GM19043 (cell line): ENCODE results near the gene OR4F15.
"Not testable (repeated sequence)": the region's sequence is repeated elsewhere in the genome, so short reads cannot be mapped to it uniquely, and the experiment has no call there.

Source experiments
- ATAC-seq: cut with Tn5 transposase; IDR thresholded peaks from one replicate; pipeline ENCODE4 v1.9.1; 2021; ENCODE audit warnings: low read depth; ENCODE audit not compliant: unreplicated experiment

The OR4F15 gene

GRCh38 chr15:101811902-101812301, at the start of gene OR4F15:
TSS of gene OR4F15 (plus strand) at chr15:101812202. CDS start at chr15:101818187, 5,985 bp downstream.
- ATAC-seq: no peak

GRCh38 chr15:101764669-101765339, 47.2 kb upstream of the OR4F15 start:
- not testable (repeated sequence) for ATAC-seq

DNA sequence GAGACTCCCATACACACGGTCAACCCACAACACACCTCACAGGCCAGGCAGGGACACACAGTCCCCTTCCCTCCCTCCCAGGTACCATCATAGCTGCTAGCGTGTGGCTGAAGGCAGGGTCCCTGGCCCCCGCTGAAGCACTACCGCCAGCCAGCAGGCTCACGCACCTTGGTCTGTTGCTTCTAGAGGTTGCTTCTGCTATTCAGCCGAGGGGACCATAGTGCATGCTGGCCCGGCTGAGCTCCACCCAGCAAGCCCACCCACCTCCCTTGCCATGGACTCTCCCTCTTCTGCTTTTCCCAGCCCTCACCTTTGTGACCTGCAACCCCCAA, 46.7 kb upstream of the OR4F15 start:
- not testable (repeated sequence) for ATAC-seq

DNA sequence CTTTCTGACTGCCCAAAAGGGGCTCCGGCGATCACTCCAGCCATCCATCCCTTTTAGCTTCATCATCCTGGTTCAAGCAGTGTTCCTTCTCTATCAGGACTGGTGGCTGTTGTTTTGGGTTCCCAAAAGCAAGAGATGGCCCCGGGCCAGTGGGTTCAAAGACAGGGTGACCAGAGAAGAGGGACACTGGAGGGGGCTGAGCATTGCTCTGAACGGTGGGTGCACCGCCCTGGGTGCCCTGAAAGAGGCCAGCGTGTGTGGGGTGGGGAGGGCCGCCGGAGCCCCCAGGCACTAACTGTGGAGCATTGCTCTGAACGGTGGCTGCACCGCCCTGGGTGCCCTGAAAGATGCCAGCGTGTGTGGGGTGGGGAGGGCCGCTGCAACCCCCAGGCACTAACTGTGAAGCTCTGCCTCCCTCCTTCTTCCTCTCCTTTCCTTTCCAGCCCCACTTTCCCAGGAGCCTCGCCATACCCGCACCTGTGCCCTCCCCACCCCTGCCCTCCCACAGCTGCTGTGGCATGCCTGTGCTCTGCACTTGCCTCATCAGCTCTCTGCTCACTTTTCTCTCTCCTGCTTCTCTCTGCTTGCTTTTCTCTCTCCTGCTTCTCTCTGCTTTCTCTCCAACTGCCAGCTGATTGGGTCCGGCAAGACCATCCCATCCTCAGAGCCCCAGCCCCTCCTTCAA, 46.1 kb upstream of the OR4F15 start:
- ATAC-seq: no peak

DNA sequence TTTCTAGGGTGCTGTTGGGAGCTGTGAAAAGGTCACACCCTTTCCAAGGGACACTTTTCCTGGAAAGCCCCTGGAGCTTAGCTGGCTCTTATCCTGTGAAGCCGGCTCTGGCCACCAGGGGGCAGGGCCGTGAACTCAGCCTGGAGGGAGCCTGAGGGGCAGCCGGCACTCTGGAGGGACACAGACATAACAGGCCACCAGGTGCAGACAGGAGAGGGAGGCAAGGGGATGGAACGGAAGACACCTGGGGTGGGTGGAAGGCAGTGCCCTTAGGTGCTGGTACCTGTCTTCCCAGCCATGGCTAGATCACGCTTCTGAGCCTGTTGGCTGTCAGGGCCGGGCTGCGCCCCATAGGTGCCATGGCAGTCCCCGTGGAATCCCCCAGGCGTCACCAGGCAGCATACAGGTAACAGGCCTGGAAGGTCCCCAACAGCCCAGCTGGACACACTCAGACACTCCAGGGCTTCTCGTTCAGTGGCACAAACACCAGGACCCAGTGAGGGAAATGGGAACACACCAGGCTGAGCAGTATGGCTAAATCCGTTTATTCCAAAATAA, 44.8 kb upstream of the OR4F15 start:
- ATAC-seq: not testable (repeated sequence)

- ATAC-seq: no peak
Measured at GRCh38 chr15:101772921-101773320, 39.1 kb upstream of the OR4F15 start.

- ATAC-seq: no peak
Measured at GRCh38 chr15:101773496-101774100, 38.4 kb upstream of the OR4F15 start.

DNA sequence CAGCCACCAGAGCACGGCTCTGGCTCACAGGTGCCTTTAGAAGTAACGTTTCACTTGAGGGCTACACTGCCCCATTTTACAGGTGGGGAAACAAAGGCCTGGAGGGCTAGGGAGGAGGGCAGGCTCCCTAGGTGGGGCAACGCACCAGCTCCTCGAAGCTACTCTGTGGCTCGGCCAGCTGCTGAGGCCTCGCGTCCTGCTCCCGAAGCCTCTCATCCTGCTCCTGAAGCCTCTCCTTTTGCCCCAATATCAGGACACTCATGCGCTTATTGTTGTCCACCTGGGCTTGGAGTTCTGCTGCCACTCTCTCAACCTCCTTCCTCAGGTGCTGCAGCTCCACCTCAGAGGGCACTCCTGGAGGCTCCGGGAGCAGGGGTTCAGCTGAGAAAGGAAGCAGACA, 36.9 kb upstream of the OR4F15 start:
- no peak for ATAC-seq

- not testable (repeated sequence) for ATAC-seq
Measured at GRCh38 chr15:101778576-101778975, 33.4 kb upstream of the OR4F15 start.

- not testable (repeated sequence) for ATAC-seq
Measured at GRCh38 chr15:101780225-101780624, 31.8 kb upstream of the OR4F15 start.

DNA sequence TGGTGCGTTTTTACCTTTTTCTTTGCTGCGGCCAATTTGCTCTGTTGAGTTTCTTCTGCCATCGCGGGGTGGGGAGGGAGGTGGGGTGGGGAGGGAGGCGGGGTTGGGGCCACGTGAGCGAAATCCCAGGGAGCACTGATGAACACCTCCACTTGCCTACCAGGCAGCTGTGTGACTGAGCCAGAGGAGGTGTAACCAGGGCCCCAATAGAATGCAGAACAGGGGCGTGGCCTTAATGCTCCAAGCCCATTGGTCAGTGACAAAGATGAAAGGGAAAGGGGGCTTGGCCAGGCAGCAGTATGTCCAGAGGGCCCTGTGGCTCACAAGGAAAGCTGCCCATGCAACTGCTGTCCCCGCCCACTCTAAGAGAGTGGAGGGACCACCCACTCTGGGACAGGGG, 30.1 kb upstream of the OR4F15 start:
- ATAC-seq: no peak

- no peak for ATAC-seq
Measured at GRCh38 chr15:101784644-101785043, 27.4 kb upstream of the OR4F15 start.

GRCh38 chr15:101786422-101786821, 25.6 kb upstream of the OR4F15 start:
- ATAC-seq: not testable (repeated sequence)

DNA sequence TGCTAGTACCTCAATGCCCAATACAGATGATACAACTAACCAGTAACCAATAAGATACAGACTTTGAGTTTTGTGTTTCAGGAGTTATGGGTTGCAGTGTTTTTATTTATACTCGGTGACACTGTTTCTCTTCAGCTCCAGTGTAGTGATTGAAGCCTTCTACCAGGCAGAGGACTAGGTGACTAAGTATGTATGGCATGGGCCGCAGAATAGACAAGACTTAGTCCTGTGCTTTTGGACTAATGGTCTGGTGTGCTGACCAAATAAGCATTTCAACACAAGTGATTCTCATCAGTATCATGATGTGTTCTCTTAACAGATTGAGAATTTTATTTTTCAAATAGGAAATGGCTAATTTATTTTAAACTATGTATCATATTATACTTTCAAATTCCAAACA, 24.0 kb upstream of the OR4F15 start:
- ATAC-seq: not testable (repeated sequence)

DNA sequence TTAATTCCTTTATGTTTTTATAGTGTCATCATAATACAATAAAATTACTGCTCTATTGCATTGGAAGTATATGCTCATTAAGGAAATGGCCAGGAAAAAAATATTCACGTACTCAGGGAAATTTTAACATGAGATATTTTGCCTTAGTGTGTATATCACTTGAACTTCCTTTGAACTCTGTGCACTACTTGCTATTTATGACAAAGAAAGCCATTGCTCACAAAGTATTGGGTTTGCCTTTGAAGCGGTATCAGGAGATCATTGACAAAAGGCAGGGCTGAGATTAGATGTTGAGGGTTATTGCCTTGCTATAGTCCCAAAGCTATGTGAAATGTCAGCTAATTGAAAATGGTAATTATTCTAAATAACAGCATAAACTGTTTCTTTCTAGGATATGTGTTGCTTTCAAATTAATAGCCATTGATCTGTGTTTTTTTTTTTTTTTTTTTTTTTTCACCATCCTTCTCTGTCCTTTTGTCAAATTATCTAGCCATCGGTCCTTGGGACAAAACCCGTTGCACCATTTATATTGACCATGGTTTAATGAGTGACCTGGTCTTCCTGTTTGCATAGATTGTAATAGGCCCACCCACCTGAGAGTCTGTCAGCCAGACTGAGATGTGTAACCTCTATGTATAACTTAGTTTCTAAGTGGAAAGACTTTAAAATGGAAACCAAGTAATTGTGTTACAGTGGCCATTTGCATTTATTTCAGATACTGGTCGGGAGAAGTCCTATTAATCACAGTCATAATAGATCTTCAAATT, 23.3 kb upstream of the OR4F15 start:
- not testable (repeated sequence) for ATAC-seq

DNA sequence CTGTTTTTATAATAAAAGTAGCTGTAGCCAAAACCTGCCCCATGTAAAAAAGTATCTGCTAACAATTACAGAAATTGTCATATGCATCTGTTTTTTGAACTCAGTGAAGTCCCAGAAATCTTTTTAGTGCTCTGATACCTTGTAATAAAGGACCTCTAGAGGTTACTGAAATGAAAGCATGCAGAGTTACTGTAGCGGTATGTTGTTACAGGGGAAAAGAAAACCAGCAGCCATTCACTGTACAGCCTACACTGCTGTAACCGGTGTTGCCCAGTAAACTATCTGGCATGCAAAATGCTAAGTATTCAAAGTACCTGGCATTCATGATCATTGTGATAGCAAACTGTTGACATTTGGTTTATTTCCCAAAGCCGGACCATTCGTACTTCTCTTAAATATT, 21.3 kb upstream of the OR4F15 start:
- not testable (repeated sequence) for ATAC-seq

GRCh38 chr15:101793981-101794380, 18.0 kb upstream of the OR4F15 start:
- ATAC-seq: not testable (repeated sequence)

GRCh38 chr15:101795455-101795854, 16.5 kb upstream of the OR4F15 start:
- ATAC-seq: no peak

GRCh38 chr15:101799665-101800064, 12.3 kb upstream of the OR4F15 start:
- no peak for ATAC-seq

DNA sequence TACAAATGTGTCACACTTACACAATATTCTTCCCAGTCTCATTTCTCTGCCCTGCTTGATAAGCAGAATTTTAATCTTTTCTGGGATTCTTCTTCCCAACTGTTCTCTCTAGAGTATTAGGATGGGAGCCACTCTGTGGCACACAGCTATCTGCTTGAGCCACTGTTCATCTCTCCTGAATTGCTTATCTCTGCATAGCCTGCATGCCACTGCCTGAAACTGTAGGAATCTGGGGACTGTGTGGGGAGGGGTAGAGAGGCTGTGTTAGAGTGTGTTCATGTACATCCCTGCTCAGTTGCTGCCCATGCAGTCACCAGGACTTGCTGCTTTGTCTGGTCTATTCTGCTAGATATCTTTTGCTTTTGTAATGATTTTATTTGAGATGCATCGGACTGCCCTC, 11.0 kb upstream of the OR4F15 start:
- no peak for ATAC-seq

DNA sequence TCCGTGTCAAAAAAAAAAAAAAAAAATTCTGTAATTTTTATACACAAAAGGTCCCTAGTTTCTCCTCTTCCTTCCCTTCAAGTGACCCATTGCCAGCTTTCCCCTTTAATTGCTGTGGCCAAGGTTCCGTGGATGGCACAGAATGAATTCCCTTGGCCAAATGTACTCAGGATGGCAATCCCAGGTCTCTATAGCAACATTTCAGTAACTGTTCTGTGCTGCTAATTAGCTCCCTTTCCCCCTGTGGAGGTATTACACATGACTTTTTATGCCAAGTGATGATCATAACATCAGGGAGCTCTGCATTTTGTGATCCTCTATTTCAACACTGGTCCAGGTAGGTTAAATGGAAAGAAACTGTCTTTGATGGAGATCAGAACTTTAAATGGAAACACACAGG, 8.8 kb upstream of the OR4F15 start, which contains the start of gene OR4F6:
OR4F6 (plus strand) TSS at position 301 of the 400 bp plus-strand sequence. CDS start 2,211 bp downstream, outside the sequence.
- no peak for ATAC-seq
